Measurements from ENCODE around the gene CHAMP1. TPM values are rescaled to one million over a fixed set of nuclear protein-coding genes. Genes with fewer than 3 reads are reported as not detected.

The CHAMP1 gene
- total and polyA plus RNA-seq, 2 of the 13 experiments (the other 11 are each of a cell fraction or from before 2014, with no cell fraction given): 8.4 to 9.7 TPM

GRCh38 chr13:114285166-114285808 is 29.0 kb upstream of the CHAMP1 start:
- Histone ChIP-seq H3K4me2 (ENCODE audit: low read depth, low read length) (no peak overlapping the region), H3K36me3 (replicated peaks in 1 of 2; ENCODE audit: control insufficient read depth in 1 of 2, insufficient read depth in 2 of 2, low read length in 2 of 2) (peaks cover 13 to 51% of the 10 kb centered on the region in 2 experiments; a peak in 4 of 5 replicates), H2AFZ (ENCODE audit: low read length) (no peak overlapping the region), H3K4me3 (replicated peaks in 1 of 3; ENCODE audit: insufficient read depth in 1 of 3, low read depth in 2 of 3, low read length in 3 of 3) (no peak overlapping the region), H3K79me2 (ENCODE audit: insufficient read depth, low read length) (peaks cover 44% of the 10 kb centered on the region), H3K9me3 (ENCODE audit: low read length) (no peaks in the 10 kb centered on the region), H4K20me1 (ENCODE audit: insufficient read depth, low read length) (peaks cover 7% of the 10 kb centered on the region; the same call in 1 of the 2 replicates), H3K27ac (ENCODE audit: extremely low read length, insufficient read depth, low read length) (no peak overlapping the region), H3K9ac (ENCODE audit: insufficient read depth, low read depth, low read length) (no peak overlapping the region), H3K27me3 (ENCODE audit: control insufficient read depth in 1 of 2, insufficient read depth in 2 of 2, low read length in 2 of 2) (no peaks in the 10 kb centered on the region; a peak in 1 of 5 replicates), H3K4me1 (ENCODE audit: insufficient read depth, low read length) (peaks cover 35% of the 10 kb centered on the region)
- in situ Hi-C loops (cut with HindIII; ENCODE audit: extremely low pct_ligation_motif_present, low pct_unique_long_range_greater_than_20kb) (no loop called here), intact Hi-C loops (cut with micrococcal nuclease; ENCODE audit: unreplicated experiment) (no loop called here)
- FAIRE-seq (no peak), ATAC-seq (no peak), DNase-seq (ENCODE audit: low spot score) (no peak)
- ChIA-PET CTCF (ENCODE audit: low intra/inter-chr PET ratio, low total read pairs) (no interaction called here), POLR2A (no interaction called here)
- WGBS (ENCODE audit: low lambda C conversion rate): 95% methylated on average over 4 of the region's 4 CpGs
- no TSS peak for BruUV-seq (replicated peaks)
- TF ChIP-seq MAFK (conservative IDR thresholded peaks at IDR 0.05 in 1 of 2, IDR thresholded peaks at IDR 0.05 in 1 of 2; ENCODE audit: low read length in 2 of 2) (peak; percentile 87 to 92), MAFF (IDR thresholded peaks at IDR 0.05; ENCODE audit: low read depth, low read length) (peak; percentile 92), SMAD1 (CRISPR knock-in tag; IDR thresholded peaks at IDR 0.05; ENCODE audit: borderline replicate concordance, low read depth) (no peak)

DNA sequence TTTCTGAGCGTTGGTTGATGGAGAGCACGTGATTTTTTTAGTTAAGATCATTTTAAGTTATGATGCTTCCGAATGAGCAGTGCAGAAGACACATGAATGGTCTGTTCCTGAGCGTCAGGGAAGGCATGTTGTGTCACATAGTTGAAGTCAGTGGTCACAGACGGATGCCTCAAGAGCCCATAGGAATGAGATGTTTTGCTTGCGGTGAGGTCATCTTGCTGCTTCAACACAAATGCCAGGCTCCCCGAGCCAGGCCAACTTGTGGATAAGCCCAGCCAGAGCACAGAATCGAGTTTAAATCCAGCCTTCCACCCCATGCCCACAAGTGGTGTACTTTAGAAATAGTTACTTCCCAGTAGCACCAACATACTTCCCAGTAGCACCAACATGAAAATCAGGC is 27.5 kb upstream of the CHAMP1 start:
- CTCF ChIA-PET (ENCODE audit: low intra/inter-chr PET ratio, low total read pairs): no interaction called here
- WGBS (ENCODE audit: low lambda C conversion rate): 95% methylated on average over 8 of the region's 8 CpGs
- DNase-seq (ENCODE audit: low spot score): no peak
- BruUV-seq (replicated peaks): no TSS peak
- peaks cover 44% of the 10 kb centered on the region for H3K79me2 ChIP-seq (ENCODE audit: insufficient read depth, low read length)
- no peak overlapping the region for H3K4me2 ChIP-seq (ENCODE audit: low read depth, low read length)
- no peak overlapping the region for H3K27ac ChIP-seq (ENCODE audit: extremely low read length, insufficient read depth, low read length)
- no peaks in the 10 kb centered on the region for H3K9me3 ChIP-seq (ENCODE audit: low read length)
- no peak for ATAC-seq
- intact Hi-C loops (cut with micrococcal nuclease; ENCODE audit: unreplicated experiment): no loop called here
- TF ChIP-seq ZFP62 (CRISPR knock-in tag; IDR thresholded peaks at IDR 0.05) (no peak), ZFP1 (CRISPR knock-in tag; IDR thresholded peaks at IDR 0.05) (no peak), DNMT3B (CRISPR knock-in tag; conservative IDR thresholded peaks at IDR 0.05) (no peak), IKZF5 (CRISPR knock-in tag; IDR thresholded peaks at IDR 0.05) (no peak), ZNF484 (CRISPR knock-in tag; IDR thresholded peaks at IDR 0.05; ENCODE audit: borderline replicate concordance, low read depth) (no peak), RNF2 (conservative IDR thresholded peaks at IDR 0.05; ENCODE audit: low read depth) (no peak), NRL (CRISPR knock-in tag; IDR thresholded peaks at IDR 0.05; ENCODE audit: borderline replicate concordance) (no peak)
- no peak overlapping the region for H3K4me3 ChIP-seq (replicated peaks in 1 of 3; ENCODE audit: insufficient read depth in 1 of 3, low read depth in 2 of 3, low read length in 3 of 3)
- POLR2A ChIA-PET: no interaction called here
- peaks cover 28% of the 10 kb centered on the region for H3K4me1 ChIP-seq (ENCODE audit: insufficient read depth, low read length)
- H3K36me3 ChIP-seq (replicated peaks in 1 of 2; ENCODE audit: control insufficient read depth in 1 of 2, insufficient read depth in 2 of 2, low read length in 2 of 2): peaks cover 16 to 52% of the 10 kb centered on the region in 2 experiments
- H3K27me3 ChIP-seq (ENCODE audit: control insufficient read depth in 1 of 2, insufficient read depth in 2 of 2, low read length in 2 of 2): no peaks in the 10 kb centered on the region; a peak in 1 of 5 replicates
- H4K20me1 ChIP-seq (ENCODE audit: insufficient read depth, low read length): peaks cover 7% of the 10 kb centered on the region; the same call in 1 of the 2 replicates
- in situ Hi-C loops (cut with HindIII; ENCODE audit: extremely low pct_ligation_motif_present, low pct_unique_long_range_greater_than_20kb): no loop called here
- no peak overlapping the region for H3K9ac ChIP-seq (ENCODE audit: insufficient read depth, low read depth, low read length)
- H2AFZ ChIP-seq (ENCODE audit: low read length): no peak overlapping the region
- no peak for FAIRE-seq
